Peyer's patch (tissue), 4 donors: ENCODE measurements around the gene LRRC8B. TPM values are rescaled to one million over a fixed set of nuclear protein-coding genes. Genes with fewer than 3 reads are reported as not detected.

ENCODE experiments used
- DNase-seq, 3 donors: peaks; one replicate each; pipeline ENCODE4 v3.0.0-alpha.2; 2017 to 2019
- H3K27ac ChIP-seq, 4 donors: fragments of 200-600 bp; sonication (generic); one replicate each; pipeline ENCODE4 v1.5.1; 2016 to 2019
- H3K27me3 ChIP-seq, 2 donors: fragments of 200-600 bp; sonication (generic); one replicate each; pipeline ENCODE4 v1.5.1; 2019
- H3K36me3 ChIP-seq, 3 donors: fragments of 200-600 bp; sonication (generic); one replicate each; pipeline ENCODE4 v1.5.1; 2016 to 2019
- H3K4me1 ChIP-seq, 4 donors: fragments of 200-600 bp; sonication (generic); one replicate each; pipeline ENCODE4 v1.5.1; 2016 to 2019
- H3K4me3 ChIP-seq, 4 donors: fragments of 200-600 bp; sonication (generic); 1 replicate in 3 of 4; 2 replicates in 1 of 4; pipeline ENCODE4 v1.5.1; 2016 to 2019; ENCODE audit warnings: mild to moderate bottlenecking in 1 of 4
- H3K9me3 ChIP-seq, 4 donors: fragments of 200-600 bp; sonication (generic); one replicate each; pipeline ENCODE4 v1.5.1; 2016 to 2019; ENCODE audit warnings: mild to moderate bottlenecking in 1 of 4
- POLR2A ChIP-seq, 2 donors: fragments of 450-650 bp; IDR thresholded peaks; one replicate each; pipeline ENCODE4 v1.5.1; 2017; ENCODE audit warnings: antibody characterized with exemption in 2 of 2, mild to moderate bottlenecking in 2 of 2, moderate library complexity in 2 of 2
- total RNA-seq, 4 donors: library from RNA; depleted of rRNA; stranded (reverse); fragments of >200 nt; gene quantifications; one replicate each; pipeline ENCODE4 v1.1.0, GENCODE V29; 2016
- TF ChIP-seq, protein P1 (sequence below), 6 experiments: fragments of 450-650 bp in 4 of 6; fragments of 200-600 bp in 2 of 6; sonication (generic) in 1 of 6; IDR thresholded peaks; one replicate each; pipeline ENCODE4 v1.5.1; 2017 to 2019; ENCODE audit warnings: antibody characterized with exemption in 6 of 6, mild to moderate bottlenecking in 3 of 6, moderate library complexity in 1 of 6

LRRC8B gene
- total RNA-seq, 4 donors from 2014 or later, result 5.0 to 12.1 (median 7.9) TPM

DNA sequence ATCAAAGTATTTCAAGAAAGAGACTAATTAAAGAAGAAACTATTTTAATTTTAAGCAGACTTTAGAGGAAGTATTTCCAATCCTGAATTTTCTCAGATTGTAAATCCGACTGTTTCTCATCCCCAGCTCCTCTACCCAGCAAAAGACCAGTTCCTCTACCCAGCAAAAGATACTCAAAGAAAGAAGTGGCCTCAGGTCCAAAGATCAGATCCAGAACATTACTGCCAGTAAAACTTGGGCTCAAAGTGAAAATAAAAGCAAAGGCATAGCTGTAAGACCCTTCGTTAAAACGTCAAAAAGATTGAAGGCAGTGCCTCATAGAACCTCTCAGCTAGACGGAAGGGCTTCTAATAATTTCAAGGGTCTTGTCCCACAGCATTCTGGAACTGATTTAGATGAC lies 50.0 kb downstream of the LRRC8B start:
- Histone ChIP-seq H3K36me3 (no peaks in the 10 kb centered on the region), H3K9me3 (no peaks in the 10 kb centered on the region), H3K4me1 (no peaks in the 10 kb centered on the region), H3K27me3 (no peaks in the 10 kb centered on the region), H3K27ac (peak overlapping the region in 1 of 4 donors; percentile 29), H3K4me3 (no peak overlapping the region)
- TF ChIP-seq, protein P1, sequence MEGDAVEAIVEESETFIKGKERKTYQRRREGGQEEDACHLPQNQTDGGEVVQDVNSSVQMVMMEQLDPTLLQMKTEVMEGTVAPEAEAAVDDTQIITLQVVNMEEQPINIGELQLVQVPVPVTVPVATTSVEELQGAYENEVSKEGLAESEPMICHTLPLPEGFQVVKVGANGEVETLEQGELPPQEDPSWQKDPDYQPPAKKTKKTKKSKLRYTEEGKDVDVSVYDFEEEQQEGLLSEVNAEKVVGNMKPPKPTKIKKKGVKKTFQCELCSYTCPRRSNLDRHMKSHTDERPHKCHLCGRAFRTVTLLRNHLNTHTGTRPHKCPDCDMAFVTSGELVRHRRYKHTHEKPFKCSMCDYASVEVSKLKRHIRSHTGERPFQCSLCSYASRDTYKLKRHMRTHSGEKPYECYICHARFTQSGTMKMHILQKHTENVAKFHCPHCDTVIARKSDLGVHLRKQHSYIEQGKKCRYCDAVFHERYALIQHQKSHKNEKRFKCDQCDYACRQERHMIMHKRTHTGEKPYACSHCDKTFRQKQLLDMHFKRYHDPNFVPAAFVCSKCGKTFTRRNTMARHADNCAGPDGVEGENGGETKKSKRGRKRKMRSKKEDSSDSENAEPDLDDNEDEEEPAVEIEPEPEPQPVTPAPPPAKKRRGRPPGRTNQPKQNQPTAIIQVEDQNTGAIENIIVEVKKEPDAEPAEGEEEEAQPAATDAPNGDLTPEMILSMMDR (IDR thresholded peaks at IDR 0.05), result no peak
- no peak for TF ChIP-seq POLR2A (IDR thresholded peaks at IDR 0.05)
- no peak for DNase-seq

DNA sequence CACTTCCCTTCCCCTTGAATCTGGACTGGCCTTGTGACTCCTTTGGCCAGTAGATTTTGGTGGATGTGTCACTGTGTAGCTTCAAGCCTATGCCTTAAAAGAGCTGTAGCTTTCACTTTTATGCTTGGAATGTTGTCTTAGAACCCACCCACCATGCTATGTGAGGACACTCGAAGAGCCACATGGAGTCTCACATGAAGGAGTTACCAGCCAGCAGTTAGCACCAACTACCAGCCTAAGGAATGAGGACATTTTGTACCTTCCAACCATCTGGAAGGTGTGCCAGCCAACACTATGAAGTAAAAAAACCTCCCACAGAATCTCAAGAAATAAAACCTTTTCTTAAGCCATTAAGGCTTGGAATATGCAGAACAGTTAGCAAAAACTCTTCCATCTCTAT lies 50.6 kb downstream of the LRRC8B start:
- no peak overlapping the region for H3K4me3 ChIP-seq
- TF ChIP-seq, protein P1 (IDR thresholded peaks at IDR 0.05), result no peak
- TF ChIP-seq POLR2A (IDR thresholded peaks at IDR 0.05), result no peak
- H3K27ac ChIP-seq, result peak overlapping the region in 1 of 4 donors; percentile 29
- DNase-seq, result no peak
- H3K27me3 ChIP-seq, result no peaks in the 10 kb centered on the region
- H3K36me3 ChIP-seq, result no peaks in the 10 kb centered on the region
- H3K4me1 ChIP-seq, result no peaks in the 10 kb centered on the region
- no peaks in the 10 kb centered on the region for H3K9me3 ChIP-seq

DNA sequence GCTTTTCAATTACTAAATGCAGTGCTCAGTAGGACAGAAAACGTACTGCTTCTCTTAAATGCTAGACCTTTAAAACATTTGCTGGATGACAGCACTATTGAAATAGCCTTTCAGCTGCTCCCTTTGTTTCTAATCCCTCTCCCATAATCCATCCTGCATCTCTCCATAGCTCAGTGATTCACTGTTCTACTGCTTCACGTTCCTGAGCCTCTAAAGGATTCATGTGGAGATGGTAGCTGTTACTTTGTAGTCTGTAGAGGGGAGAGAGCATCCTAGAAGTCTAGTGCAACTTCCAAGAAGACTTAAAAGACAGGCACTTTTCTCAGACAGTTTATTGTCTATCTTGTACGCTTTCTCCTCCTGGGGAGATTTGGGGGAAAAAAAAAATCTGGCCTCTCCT lies 51.4 kb downstream of the LRRC8B start:
- Histone ChIP-seq H3K27ac (no peak overlapping the region), H3K27me3 (no peaks in the 10 kb centered on the region), H3K4me1 (no peaks in the 10 kb centered on the region), H3K9me3 (no peaks in the 10 kb centered on the region), H3K36me3 (no peaks in the 10 kb centered on the region), H3K4me3 (no peak overlapping the region)
- DNase-seq, result no peak
- no peak for TF ChIP-seq POLR2A (IDR thresholded peaks at IDR 0.05)
- TF ChIP-seq, protein P1 (IDR thresholded peaks at IDR 0.05), result no peak

DNA sequence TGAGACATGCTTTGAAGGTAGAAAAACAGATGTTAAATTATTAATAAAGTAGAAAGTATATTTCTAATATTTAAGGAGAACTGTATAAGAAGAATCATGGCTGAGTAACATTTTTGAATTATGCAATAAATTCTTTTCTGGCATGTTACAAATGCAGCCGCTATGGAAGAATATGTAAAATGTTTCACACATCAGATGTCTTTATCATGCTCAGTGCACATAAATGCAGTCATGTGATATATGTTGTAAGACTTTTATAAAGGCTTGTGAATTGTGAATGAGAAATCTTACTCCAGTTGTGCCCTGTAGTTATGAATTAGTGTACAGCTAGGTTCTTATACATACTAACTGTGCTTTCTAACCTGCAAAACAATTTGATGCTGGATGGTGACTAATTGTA lies 53.5 kb downstream of the LRRC8B start:
- no peak overlapping the region for H3K4me3 ChIP-seq
- TF ChIP-seq, protein P1 (IDR thresholded peaks at IDR 0.05), result no peak
- TF ChIP-seq POLR2A (IDR thresholded peaks at IDR 0.05), result no peak
- peaks cover 0 to under 1% (median 0%) of the 10 kb centered on the region in 3 donors for H3K36me3 ChIP-seq
- no peaks in the 10 kb centered on the region for H3K9me3 ChIP-seq
- H3K4me1 ChIP-seq, result no peaks in the 10 kb centered on the region
- no peak for DNase-seq
- no peak overlapping the region for H3K27ac ChIP-seq
- no peaks in the 10 kb centered on the region for H3K27me3 ChIP-seq

DNA sequence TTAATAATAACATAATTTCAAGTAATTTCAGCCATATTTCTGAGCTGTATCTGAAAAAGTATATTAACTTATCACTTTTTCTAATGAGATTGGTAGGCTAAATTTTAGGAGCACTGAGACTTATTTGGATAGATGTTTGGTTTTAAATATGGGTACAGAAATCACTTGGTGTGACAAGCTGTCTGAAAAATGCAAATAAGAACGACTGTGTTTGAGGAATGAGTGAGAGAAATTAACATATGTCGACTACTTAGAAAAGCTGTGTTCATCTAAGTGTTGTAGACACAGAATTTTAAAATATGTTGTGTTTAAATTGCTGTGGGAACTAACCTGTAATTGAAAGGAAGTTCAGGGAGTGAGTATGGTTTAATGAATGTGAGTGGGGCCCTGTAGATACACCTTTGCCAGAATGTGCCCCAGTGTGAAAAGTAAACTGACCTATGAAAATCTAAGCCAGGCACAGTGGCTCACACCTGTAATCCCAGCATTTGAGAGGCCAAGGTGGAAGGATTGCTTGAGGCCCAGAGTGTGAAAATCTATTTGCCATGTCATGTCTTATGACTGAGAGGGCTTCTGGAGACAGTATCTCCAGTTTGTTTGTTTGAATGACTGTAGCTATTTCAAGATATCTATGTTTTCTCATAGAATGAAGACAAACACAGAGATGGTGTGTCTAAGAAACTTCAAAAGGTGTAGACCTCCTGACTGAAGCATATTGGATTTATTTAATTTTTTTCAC lies 54.5 kb downstream of the LRRC8B start:
- H3K9me3 ChIP-seq, result no peaks in the 10 kb centered on the region
- H3K27ac ChIP-seq, result no peak overlapping the region
- TF ChIP-seq, protein P1 (IDR thresholded peaks at IDR 0.05), result no peak
- no peak for TF ChIP-seq POLR2A (IDR thresholded peaks at IDR 0.05)
- no peak for DNase-seq
- no peak overlapping the region for H3K4me3 ChIP-seq
- H3K4me1 ChIP-seq, result no peaks in the 10 kb centered on the region
- H3K36me3 ChIP-seq, result peaks cover 0 to 10% (median 0%) of the 10 kb centered on the region in 3 donors
- H3K27me3 ChIP-seq, result no peaks in the 10 kb centered on the region
